HG03097 (cell line): ENCODE data around the gene KCNN2.

Experiments used
- ATAC-seq: cut with Tn5 transposase; IDR thresholded peaks from one replicate; pipeline ENCODE4 v1.9.1; 2021; ENCODE audit not compliant: unreplicated experiment, low FRiP score

Gene KCNN2

DNA sequence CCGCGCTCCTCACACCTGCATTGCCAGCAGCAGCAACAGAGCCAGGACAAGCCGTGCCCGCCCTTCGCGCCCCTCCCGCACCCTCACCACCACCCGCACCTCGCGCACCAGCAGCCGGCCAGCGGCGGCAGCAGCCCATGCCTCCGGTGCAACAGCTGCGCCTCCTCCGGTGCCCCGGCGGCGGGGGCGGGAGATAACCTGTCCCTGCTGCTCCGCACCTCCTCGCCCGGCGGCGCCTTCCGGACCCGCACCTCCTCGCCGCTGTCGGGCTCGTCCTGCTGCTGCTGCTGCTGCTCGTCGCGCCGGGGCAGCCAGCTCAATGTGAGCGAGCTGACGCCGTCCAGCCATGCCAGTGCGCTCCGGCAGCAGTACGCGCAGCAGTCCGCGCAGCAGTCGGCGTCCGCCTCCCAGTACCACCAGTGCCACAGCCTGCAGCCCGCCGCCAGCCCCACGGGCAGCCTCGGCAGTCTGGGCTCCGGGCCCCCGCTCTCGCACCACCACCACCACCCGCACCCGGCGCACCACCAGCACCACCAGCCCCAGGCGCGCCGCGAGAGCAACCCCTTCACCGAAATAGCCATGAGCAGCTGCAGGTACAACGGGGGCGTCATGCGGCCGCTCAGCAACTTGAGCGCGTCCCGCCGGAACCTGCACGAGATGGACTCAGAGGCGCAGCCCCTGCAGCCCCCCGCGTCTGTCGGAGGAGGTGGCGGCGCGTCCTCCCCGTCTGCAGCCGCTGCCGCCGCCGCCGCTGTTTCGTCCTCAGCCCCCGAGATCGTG is 517 bp downstream of the KCNN2 start:
- peak; percentile 20 for ATAC-seq

DNA sequence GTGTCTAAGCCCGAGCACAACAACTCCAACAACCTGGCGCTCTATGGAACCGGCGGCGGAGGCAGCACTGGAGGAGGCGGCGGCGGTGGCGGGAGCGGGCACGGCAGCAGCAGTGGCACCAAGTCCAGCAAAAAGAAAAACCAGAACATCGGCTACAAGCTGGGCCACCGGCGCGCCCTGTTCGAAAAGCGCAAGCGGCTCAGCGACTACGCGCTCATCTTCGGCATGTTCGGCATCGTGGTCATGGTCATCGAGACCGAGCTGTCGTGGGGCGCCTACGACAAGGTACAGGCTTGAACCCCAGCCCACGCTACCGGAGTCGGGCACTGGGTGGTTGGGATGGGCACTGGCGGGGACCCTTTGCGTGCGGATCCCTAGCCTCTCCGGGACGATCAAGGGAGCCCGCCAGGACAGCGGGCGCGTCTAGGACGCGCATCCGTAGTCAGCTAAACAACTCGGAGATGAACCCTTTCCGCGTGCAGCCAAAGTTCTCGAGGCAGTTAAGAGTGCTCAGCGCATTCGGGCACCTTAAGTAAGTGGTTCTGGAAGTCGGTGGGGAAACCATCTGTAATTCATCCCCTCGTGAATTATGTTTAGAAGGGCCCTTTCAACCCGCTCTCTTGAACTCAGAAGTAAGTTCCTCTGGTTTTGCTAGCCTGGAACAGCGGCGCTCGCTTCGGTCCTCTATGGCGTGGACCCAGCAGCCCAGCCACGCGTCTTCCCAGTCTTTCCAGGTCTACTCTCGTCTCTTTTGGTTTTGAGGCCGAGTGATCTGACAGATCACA is 1.3 kb downstream of the KCNN2 start:
- ATAC-seq: no peak

DNA sequence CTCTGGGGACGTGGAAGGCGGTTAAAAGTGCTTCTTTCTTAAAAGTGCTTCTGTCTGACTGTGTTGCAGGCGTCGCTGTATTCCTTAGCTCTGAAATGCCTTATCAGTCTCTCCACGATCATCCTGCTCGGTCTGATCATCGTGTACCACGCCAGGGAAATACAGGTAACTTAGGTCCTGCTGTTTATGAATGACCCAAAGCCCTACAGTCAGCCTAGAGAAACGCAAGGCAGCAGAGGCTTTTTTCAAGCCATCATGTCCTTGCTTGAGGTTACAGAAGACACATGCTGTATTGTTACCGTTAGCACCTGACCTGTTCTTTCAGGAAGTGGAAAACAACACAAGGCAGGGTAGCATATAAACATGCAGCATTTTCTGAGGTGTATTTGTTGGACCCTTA is 2.0 kb downstream of the KCNN2 start:
- no peak for ATAC-seq

DNA sequence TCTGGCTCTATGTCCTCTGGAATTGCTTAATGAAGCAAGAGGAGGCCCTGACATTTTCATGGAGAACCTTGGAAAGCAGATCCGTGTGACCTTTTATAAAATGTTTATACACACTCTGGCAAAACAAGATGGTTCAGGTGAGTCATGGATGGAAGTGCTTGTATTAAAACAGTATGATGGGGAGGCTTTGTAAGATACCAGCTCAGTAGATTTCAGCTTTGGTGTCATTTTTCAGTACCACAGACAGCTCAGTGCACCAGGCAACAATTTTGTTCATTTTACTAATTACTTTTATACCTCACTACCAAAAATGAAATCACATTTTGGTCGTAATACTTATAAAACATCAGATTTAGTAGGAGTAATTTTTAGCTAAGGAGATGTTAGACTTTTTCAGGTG is 5.2 kb downstream of the KCNN2 start:
- ATAC-seq: no peak

DNA sequence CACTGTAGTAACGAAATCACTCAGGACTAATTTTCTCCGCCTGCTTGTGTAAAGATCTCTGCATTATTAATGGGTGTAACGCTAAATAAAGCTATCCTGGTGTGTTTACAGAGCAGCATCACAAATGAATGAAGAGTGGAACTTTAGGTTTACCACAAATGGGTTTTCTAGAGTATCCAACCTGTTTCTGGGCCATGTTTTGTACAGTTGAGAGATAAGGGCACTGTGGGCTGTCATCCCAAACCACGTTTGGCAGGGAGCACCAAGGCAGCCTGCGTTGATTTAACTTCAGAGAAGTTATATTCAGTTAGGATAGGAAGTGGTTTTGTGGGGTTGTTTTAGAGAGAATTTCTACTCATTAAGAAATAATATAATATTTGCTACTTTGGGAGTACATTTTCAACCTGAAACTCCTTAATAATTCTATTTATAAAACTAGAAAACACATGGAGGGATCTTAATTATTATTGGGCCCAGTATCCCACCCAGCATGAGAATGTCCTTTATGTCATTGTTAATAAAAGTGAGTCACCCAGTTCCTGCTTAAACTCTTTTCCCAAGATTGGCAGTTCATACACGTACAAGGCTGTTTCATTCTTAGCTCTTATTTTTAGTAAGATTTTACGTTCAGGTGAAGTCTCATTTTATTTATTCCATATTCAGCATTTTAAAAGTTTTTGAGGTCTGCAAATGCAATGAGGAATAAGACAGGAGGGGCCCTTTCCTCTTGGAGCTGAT is 8.0 kb downstream of the KCNN2 start:
- no peak for ATAC-seq

DNA sequence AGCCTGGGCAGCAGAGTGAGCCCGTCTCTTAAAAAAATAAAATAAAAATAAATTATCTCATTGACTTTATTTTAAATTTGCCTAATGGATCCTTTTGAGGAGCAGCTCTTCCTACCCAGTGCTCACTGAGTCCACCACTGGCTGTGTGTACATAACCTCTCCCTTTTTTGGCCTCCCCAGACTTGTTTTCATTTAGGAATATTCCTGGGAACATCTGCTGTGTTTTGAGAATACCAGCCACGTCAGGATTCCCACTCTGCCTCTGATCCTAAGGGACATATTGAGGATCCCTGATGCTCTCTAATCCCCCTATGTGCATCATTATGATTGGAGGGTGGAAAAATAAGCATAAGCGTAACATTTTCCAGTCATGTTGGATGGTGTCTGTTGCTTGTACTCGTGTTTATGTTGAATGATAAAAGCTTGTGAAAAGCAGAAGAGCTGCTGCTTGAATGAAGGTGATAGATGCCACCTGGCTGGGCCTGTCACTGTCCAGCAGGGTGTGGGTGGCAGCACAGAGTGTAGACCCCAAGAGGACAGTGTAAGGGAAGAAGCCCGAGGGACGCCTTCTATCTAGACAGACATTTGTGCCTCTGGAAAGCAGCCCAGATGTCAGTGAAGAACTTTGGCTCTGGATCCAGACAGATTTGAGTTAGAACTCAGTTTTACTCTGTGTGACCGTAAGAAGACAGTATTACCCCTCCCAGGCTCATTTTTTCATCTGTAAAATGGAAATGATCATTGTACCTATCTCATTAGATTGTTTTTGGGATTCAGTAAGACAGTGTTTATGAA is 15.4 kb downstream of the KCNN2 start:
- no peak for ATAC-seq

DNA sequence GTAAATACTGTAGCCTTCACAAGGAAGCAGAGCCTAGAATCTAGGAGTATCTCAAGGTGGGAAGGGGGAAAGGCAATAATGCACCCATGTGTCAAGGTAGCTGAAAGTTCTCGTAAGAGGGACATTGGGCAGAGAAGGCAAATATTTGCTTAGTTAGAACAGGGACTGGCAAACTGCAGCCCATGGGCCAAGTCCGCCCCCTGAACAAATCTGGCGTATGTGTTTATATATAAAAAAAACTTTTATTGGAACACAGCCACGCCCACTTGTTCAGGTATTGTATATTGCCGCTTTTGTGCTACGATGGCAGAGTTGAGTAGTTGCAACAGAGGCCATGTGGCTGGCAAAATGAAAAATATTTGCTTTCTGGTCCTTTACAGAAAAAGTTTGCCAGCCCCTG is 16.1 kb downstream of the KCNN2 start:
- ATAC-seq: no peak

DNA sequence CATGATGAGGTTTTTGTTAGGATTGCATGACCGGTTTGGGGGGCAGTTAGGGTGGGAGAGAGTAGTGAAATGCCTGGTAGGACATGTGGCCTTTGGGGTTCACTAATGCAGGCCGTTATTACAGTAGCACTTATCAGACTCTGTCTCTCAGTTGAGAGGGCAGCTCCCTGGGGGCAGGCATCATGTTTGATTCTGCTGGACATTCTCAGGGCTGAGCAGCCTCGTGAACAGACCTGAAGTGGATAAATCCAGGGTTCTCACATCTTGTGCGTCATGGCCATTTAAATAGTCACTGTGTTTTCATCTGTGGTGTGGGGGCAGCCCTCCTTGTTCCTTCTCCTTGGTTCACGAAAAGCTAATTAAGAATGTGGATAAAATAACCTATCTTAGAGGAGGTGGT is 18.9 kb downstream of the KCNN2 start:
- no peak for ATAC-seq

DNA sequence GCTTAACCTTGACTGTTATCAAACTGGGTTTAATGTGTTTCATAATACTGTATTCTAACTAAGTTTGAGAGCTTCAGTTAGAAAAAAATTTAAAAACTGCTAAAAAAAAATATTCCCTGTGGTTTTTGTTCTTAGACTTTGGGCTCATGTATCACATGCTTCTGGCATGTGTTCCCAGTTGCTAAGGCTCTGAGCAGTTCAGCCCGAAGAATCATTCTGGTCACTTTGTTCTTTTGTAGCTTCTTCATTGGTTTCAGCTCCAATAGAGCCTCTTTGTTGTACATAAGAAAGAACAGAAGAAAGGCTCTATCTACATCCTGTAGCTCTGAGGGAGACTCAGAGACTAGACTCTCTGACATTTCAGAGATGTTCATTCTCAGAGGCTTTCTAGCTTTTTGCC is 25.6 kb downstream of the KCNN2 start:
- ATAC-seq: no peak

DNA sequence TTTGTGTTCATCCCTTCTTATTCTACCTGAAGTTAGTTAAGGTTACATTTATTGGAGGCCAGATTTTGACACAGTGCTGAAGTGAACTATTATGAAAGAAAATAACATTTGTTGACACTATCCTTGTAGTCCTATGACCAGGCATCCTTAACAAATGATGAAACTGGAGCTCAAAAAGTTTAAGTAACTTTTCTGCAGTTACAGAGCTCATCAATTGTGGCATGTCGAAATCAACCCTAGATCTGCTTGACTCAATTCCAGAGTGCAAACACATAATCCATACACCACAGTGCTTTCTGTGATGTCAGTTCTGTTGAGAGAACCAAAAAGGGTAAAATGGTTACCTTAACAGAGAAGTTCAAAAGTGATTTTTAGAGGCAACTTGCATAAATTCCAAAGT is 28.6 kb downstream of the KCNN2 start:
- ATAC-seq: no peak

DNA sequence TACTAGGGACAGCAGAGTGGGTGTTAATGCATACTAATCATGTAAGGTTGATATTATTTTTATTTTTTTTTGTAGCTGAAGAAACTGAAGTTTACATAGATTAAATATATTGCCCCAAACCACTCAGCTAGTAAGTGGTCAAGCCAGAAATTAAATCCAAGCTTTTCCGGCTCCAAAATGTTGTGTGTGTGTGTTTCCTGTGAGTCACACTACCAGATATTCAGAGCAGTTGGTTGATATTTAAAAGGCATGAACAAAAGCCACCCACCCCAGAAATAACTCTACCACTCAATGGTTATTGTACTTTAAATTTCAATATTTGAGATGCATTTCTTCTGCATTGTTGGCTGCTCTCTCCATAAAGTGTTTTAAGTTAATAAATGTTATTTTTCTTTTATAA is 29.5 kb downstream of the KCNN2 start:
- ATAC-seq: no peak

DNA sequence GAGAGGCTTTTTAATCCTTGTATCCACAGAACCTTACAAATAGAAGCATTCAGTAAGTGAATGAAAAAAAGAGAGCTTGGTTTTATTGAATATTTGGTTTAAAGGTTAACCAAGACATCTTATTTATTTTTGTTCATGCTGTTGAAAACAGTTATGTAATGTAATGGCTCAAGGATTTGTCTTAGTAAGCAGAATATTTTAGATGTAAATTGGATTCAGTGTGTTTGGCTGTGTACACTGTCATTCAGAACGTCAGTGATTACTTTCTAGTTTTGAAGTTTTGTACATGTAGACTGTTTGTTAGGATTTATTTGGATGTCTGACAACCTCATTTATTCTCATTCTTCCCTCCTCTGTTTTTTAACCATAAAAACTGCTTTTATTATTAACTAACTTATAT is 31.3 kb downstream of the KCNN2 start:
- ATAC-seq: no peak

DNA sequence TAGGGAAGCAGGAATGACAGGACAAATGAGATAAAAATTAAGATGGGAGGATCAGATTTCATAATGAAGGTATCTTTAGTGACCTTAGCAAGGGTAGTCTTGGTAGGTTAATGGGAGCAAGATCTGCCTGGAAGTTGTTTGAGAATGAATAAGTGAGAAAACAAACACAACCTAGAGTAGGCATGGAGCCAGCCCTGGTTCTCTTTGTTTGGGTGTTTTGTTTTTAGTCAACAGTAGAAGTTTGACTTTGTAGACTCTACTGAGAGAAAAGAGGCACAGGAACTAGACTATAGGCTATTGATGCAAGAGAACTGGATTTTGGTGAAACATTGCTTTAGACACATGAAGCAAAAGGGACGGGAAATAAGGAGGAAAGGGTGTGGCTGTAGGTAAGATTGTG is 40.3 kb downstream of the KCNN2 start:
- ATAC-seq: no peak

DNA sequence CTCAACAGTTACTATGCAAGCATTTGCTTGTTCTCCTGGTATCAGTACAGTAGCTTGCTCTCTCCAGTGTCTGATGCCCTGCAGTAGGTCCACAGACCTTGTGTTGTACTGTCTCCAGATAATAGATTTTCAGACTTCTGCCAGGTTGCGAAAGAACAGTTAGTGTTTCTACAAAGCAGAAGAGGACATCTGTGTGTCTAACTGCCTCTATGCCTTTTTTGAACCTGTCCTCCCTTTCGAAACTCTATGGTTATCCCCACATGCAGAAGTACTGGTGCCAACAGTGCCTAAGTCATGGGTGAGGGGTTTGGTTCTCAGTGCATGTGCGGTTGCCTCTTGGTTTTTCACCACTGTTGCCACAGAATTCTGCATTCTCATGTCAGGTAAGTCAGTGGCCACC is 45.9 kb downstream of the KCNN2 start:
- no peak for ATAC-seq

DNA sequence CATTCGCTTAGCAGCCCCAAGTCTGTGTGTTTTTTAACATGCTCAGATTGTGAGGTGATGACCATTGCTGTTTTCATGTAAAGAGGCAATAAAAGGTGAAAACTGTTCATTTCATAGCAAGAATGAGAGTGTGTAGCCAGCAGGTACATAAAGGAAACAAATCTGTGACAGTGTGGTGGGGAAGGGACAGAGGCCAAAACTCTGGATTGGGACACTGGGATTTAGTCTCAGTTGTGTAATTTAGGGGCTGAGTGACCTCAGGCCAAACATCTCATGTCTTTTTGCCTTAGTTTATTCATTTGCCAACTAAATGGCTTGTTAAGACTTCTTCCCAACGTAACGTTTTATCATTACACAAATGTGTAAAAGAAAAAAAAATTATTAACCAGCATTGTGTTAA is 47.0 kb downstream of the KCNN2 start:
- ATAC-seq: no peak

DNA sequence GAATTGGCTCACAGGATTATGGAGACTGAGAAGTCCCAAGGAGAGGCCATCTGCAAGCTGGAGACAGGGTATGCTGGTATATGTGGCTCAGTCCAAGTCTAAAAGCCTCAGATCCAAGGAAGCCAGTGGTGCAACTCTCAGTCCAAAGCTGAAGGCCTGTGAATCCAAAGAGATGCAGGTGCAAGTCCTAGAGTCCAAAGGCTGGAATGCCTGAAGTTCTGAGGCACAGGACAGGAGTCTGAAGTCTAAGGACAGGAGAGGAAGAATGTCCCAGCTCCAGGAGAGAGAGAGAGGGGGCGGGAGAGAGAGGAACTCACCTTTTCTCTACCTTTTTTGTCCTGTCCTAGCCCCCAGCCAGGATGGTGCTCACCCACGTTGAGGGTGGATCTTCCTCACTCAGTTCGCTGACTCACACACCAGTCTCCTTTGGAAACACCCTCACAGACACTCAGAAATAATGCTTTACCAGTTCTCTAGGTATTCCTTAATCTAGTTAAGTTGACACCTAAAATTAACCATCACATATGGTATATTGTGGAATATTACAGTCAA is 49.6 kb downstream of the KCNN2 start:
- ATAC-seq: no peak

DNA sequence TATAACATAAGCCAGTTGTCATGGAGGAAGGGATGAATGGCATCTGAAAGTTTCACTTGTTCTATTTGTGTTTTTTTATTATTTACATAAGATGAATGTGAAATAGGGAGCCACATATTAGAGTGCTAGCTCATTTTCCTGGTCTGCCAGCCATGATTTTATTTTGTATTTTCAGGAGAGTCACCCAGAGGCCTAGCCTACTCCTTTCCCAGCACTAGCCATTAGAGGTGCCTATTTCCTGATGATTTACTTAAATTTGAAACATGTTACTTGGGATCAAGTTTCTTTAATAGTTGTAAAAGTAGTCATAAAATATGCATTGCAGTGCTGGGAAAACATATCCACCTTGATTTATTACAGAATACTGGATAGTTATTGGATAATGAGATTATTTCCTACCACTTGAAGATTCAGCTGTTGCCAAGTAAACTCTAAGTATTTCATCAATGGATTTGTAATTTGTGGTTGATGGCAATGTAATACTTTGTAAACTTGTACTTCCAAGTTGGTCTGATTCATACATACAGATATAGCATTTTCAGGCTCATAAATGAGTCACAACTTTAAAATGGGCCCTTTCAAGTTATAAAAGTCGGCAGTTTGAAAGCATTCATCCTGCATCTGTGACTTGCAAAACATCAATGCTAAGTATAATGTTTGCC is 50.8 kb downstream of the KCNN2 start:
- ATAC-seq: no peak

DNA sequence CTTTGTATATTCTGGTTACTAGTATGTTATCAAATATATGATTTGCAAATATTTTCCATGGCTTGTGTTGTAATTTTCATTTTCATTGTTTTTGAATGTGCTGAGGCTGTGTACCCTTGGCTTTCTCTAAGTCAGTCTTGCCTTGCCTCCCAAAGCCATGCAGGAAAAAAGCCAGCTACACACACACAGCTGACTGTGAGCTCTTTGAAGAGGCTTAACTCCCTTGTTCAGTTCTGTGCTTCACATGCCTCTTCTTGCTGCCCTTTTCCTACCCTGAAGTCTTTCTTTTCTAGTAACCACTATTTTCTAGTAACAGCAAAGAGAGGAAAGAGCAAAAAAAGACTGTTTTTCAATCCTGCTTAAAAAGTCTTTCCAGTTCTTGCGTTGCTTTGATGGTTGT is 53.9 kb downstream of the KCNN2 start:
- no peak for ATAC-seq

DNA sequence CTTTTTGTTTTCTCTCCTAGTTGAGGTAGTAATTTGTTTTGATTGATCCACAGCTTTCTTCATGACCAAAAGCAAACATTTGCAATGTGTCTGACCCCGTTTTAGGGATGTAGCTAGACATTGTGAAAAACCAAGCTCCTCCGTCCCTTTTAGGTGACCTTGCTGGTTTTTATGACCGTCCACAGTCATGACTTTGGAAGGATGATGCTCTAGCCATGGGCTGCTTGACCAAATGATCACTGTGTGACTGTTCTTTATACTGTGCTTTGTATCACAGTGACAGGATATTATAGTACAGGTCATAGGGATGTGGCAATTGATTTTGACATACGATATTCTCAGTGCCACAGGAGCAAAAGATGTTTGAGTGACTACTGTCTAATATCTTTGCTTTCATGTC is 54.4 kb downstream of the KCNN2 start:
- no peak for ATAC-seq

DNA sequence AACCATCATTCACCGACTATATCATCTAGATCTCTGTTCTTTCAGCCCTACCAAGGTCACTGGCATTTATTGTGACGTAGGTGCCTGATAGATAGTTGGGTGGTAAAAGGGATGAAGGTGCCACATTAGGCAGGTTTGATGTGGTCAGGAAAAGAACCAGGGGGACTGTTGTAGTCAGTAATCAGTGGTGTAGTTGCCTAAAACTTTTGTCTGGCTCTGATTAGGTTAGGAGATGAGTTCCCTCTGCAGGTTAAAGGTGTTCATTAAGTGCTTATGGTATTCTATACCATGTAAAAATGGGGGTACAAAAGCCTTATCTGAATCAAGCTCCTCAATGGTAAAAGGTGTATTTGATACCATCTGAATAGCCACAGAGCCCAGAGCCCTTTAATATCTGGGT is 55.6 kb downstream of the KCNN2 start:
- no peak for ATAC-seq
